ENCODE results near the gene RGS11.
A peak's percentile ranks its signal among the peaks of the same experiment; 100 is the strongest.

GRCh38 chr16:318628-319027 lies 42.9 kb upstream of the RGS11 start:
- peak in 2 of 3 experiments; percentile 20 to 27 for TF ChIP-seq CTCF (optimal IDR thresholded peaks at IDR 0.05 in 1 of 3, IDR thresholded peaks at IDR 0.05 in 1 of 3, conservative IDR thresholded peaks at IDR 0.05 in 1 of 3; ENCODE audit: extremely low read depth in 1 of 3, insufficient read depth in 2 of 3, low read length in 3 of 3)
- TF ChIP-seq EZH2 (IDR thresholded peaks at IDR 0.05; ENCODE audit: low read length): no peak
